ENCODE data around the gene AGPAT3.

The AGPAT3 gene

DNA sequence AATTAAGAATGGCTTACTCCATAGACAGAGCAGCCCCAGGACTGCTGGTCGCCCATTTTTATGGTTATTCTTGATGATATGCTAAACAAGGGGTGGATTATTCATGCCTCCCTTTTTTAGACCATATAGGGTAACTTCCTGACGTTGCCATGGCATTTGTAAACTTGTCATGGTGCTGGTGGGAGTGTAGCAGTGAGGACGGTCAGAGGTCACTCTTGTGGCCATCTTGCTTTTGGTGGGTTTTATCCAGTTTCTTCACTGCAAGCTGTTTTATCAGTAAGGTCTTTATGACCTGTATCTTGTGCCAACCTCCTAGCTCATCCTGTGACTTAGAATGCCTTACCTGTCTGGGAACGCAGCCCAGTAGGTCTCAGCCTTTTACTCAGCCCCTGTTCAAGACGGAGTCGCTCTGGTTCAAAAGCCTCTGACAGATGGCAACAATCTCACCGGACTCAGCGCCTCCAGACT lies 5.2 kb upstream of the AGPAT3 start:
- TF ChIP-seq CTCF (IDR thresholded peaks at IDR 0.05) = no peak

GRCh38 chr21:43861706-43862105 lies 3.3 kb upstream of the AGPAT3 start:
- H3K4me3 ChIP-seq (ENCODE audit: low read depth in 1 of 2, low read length in 1 of 2) = no peak overlapping the region
- peaks cover 60% of the 10 kb centered on the region for H3K27me3 ChIP-seq
- no peaks in the 10 kb centered on the region for H3K9me3 ChIP-seq
- no peak overlapping the region for H3K27ac ChIP-seq
- no peak for TF ChIP-seq CTCF (IDR thresholded peaks at IDR 0.05)
- no peaks in the 10 kb centered on the region for H3K36me3 ChIP-seq
- H3K4me1 ChIP-seq (ENCODE audit: control insufficient read depth in 1 of 2, insufficient read depth in 1 of 2, low read depth in 1 of 2, low read length in 1 of 2) = peaks cover 8 to 11% of the 10 kb centered on the region in 2 experiments

More for the DNA sequence above, 5.2 kb upstream of the AGPAT3 start:
- Histone ChIP-seq H3K27me3 (peaks cover 60% of the 10 kb centered on the region), H3K27ac (no peak overlapping the region), H3K36me3 (no peaks in the 10 kb centered on the region), H3K4me3 (ENCODE audit: low read depth in 1 of 2, low read length in 1 of 2) (no peak overlapping the region), H3K9me3 (no peaks in the 10 kb centered on the region), H3K4me1 (ENCODE audit: control insufficient read depth in 1 of 2, insufficient read depth in 1 of 2, low read depth in 1 of 2, low read length in 1 of 2) (peaks cover 8 to 11% of the 10 kb centered on the region in 2 experiments)

DNA sequence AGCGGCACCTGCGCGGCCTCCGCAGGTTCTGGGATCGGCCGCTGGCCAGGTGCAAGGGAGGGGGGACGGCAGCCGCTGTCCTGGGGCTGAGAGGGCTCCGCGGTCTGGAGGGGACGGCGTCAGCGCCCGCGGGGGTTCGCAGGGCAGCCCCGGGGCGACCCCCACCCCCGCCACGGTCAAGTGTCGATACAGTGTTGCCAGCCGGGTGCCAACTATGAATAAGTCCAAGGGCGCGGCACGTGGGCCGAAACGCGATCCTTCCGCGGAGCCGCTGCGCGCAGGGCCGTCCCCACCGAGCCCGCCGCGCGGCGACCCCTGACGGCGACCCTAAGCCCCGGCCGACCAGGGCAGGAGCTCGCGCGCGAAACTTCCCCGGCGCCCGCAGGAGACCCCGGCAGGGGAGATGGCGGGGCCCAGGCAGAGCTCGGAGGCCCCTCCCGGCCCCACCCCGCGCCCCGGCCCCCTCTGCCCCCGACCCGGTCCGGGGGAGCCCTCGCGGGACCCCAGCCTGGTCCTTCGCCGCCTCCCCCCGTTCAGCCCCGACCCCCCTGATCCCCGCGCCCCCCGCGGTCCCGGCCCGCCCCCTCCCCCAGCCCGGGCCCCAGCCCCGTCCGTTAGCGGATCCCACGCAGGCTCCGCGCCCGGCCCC lies 586 bp upstream of the AGPAT3 start:
- no peak overlapping the region for H3K27ac ChIP-seq
- no peak for TF ChIP-seq CTCF (IDR thresholded peaks at IDR 0.05)

GRCh38 chr21:43865540-43866259 lies 677 bp downstream of the AGPAT3 start:
- Histone ChIP-seq H3K4me3 (ENCODE audit: low read depth in 1 of 2, low read length in 1 of 2) (peak overlapping the region; percentile 61 to 68), H3K4me1 (ENCODE audit: control insufficient read depth in 1 of 2, insufficient read depth in 1 of 2, low read depth in 1 of 2, low read length in 1 of 2) (peaks cover 8 to 11% of the 10 kb centered on the region in 2 experiments), H3K27ac (no peak overlapping the region), H3K9me3 (no peaks in the 10 kb centered on the region), H3K36me3 (no peaks in the 10 kb centered on the region), H3K27me3 (peaks cover 56% of the 10 kb centered on the region)
- no peak for TF ChIP-seq CTCF (IDR thresholded peaks at IDR 0.05)

More for the DNA sequence above, 586 bp upstream of the AGPAT3 start:
- peaks cover 8 to 11% of the 10 kb centered on the region in 2 experiments for H3K4me1 ChIP-seq (ENCODE audit: control insufficient read depth in 1 of 2, insufficient read depth in 1 of 2, low read depth in 1 of 2, low read length in 1 of 2)
- peaks cover 58% of the 10 kb centered on the region for H3K27me3 ChIP-seq
- H3K9me3 ChIP-seq = no peaks in the 10 kb centered on the region
- H3K36me3 ChIP-seq = no peaks in the 10 kb centered on the region
- peak overlapping the region; percentile 45 to 58 for H3K4me3 ChIP-seq (ENCODE audit: low read depth in 1 of 2, low read length in 1 of 2)

DNA sequence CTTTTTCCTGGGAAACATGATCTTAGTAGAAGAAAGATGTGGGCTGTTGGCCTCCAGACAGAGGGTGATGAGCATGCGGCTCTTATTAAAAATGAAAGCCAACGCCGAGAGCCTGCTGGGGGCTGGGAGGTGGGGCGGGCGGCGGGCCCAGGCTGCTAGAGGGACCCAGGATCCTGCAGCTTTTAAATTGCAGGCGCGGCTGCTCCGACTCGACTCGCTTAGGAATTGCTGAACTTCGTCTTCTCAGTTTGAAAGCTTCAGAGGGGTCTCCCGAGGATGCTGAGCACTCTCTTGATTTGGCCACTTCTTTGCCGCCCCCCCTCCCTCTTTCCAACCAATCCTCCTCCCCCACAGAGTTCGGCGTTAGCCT lies 1.2 kb downstream of the AGPAT3 start:
- H3K27ac ChIP-seq = no peak overlapping the region
- H3K9me3 ChIP-seq = no peaks in the 10 kb centered on the region
- no peak for TF ChIP-seq CTCF (IDR thresholded peaks at IDR 0.05)
- H3K36me3 ChIP-seq = no peaks in the 10 kb centered on the region
- H3K4me3 ChIP-seq (ENCODE audit: low read depth in 1 of 2, low read length in 1 of 2) = peak overlapping the region; percentile 61 to 68
- H3K4me1 ChIP-seq (ENCODE audit: control insufficient read depth in 1 of 2, insufficient read depth in 1 of 2, low read depth in 1 of 2, low read length in 1 of 2) = peaks cover 8 to 11% of the 10 kb centered on the region in 2 experiments
- peaks cover 51% of the 10 kb centered on the region for H3K27me3 ChIP-seq

All from neutrophil (primary cell).